K562 (cell line): Measurements from ENCODE around the gene INO80D. TPM values are rescaled to one million over a fixed set of nuclear protein-coding genes. Genes with fewer than 3 reads are reported as not detected.
A peak's percentile ranks its signal among the peaks of the same experiment; 100 is the strongest.

Source experiments
- ATAC-seq: fragments of 200-7000 bp; cut with Tn5 transposase; 3 replicates; pipeline ENCODE4 v1.9.1; 2020; ENCODE audit warnings: moderate library complexity
- BruUV-seq: library from RNA; stranded (reverse); fragments of 400-500 nt; replicated peaks from 2 replicates; lab custom pipeline; 2021; lab: Mats Ljungman, UMichigan
- CTCF ChIA-PET: fragments of 300-600 bp; formaldehyde crosslinking; extraction: SDS; loops from one replicate; lab custom pipeline; 2021; ENCODE audit warnings: low intra/inter-chr PET ratio; lab: Yijun Ruan, JAX
- POLR2A ChIA-PET: fragments of 300-600, 350-650 bp; sonication (Branson Sonifier 250); formaldehyde crosslinking; extraction: SDS; loops from one replicate; lab custom pipeline; 2021; ENCODE audit warnings: antibody characterized with exemption, inconsistent platforms; lab: Yijun Ruan, JAX
- DNase-seq, 4 experiments: peaks; one replicate each; pipeline versions ENCODE4 v3.0.0 to v3.0.0-alpha.2; 2011 to 2018; ENCODE audit warnings: low spot score in 3 of 4, mixed read lengths in 3 of 4; ENCODE audit errors: extremely low read depth in 1 of 4
- FAIRE-seq: peaks from 2 replicates; lab custom pipeline; 2011; peaks lifted over from hg19 to GRCh38; lab: Jason Lieb, UNC
- H2AFZ ChIP-seq: 2 replicates; pipeline ENCODE4 v1.6.0; 2011; ENCODE audit warnings: low read depth, low read length, control low read depth, inconsistent platforms
- H3K27ac ChIP-seq: fragments of 200-600 bp; 3 replicates; pipeline ENCODE4 v1.8.0; 2011; ENCODE audit warnings: low read depth, mild to moderate bottlenecking, control low read depth, inconsistent platforms, low read length, moderate library complexity, mixed read lengths; ENCODE audit errors: extremely low read depth
- H3K27me3 ChIP-seq, 2 experiments: fragments of 300-600 bp in 1 of 2; 2 replicates in 1 of 2; 3 replicates in 1 of 2; pipeline versions ENCODE4 v1.6.0 to v1.8.0; 2011; ENCODE audit warnings: inconsistent platforms in 2 of 2, low read length in 2 of 2, mild to moderate bottlenecking in 1 of 2, mixed read lengths in 1 of 2, moderate library complexity in 1 of 2; ENCODE audit not compliant: control insufficient read depth in 2 of 2, insufficient read depth in 2 of 2
- H3K36me3 ChIP-seq: fragments of 300-600 bp; 3 replicates; pipeline ENCODE4 v1.8.0; 2011; ENCODE audit warnings: mild to moderate bottlenecking, low read length, inconsistent platforms; ENCODE audit not compliant: control insufficient read depth, insufficient read depth
- H3K4me1 ChIP-seq, 2 experiments: fragments of 200-600 bp in 1 of 2; replicated peaks in 1 of 2; 2 replicates in 1 of 2; 3 replicates in 1 of 2; pipeline versions ENCODE4 v1.5.1 to v1.8.0; 2011; ENCODE audit warnings: inconsistent platforms in 2 of 2, low read length in 2 of 2, mild to moderate bottlenecking in 1 of 2, mixed read lengths in 1 of 2, moderate library complexity in 1 of 2; ENCODE audit not compliant: control insufficient read depth in 2 of 2, insufficient read depth in 2 of 2
- H3K4me2 ChIP-seq: 2 replicates; pipeline ENCODE4 v1.6.1; 2011; ENCODE audit warnings: low read length, control low read depth, inconsistent platforms, mixed read lengths; ENCODE audit not compliant: insufficient read depth
- H3K4me3 ChIP-seq: fragments of 200-600 bp; sonication (generic), shearing (Covaris generic); 2 replicates; pipeline ENCODE4 v1.5.1; 2016; ENCODE audit warnings: control low read depth, inconsistent platforms
- H3K79me2 ChIP-seq: fragments of 200-600 bp; 3 replicates; pipeline ENCODE4 v1.8.0; 2011; ENCODE audit warnings: low read length, inconsistent platforms; ENCODE audit not compliant: control insufficient read depth, insufficient read depth
- H3K9ac ChIP-seq, 2 experiments: 2 replicates each; pipeline versions ENCODE4 v1.6.0 to v1.6.1; 2011; ENCODE audit warnings: low read depth in 2 of 2, low read length in 2 of 2, control low read depth in 1 of 2, inconsistent platforms in 1 of 2, mild to moderate bottlenecking in 1 of 2, mixed read lengths in 1 of 2; ENCODE audit not compliant: insufficient read depth in 1 of 2
- H3K9me1 ChIP-seq: one replicate; pipeline ENCODE4 v1.6.0; 2011; ENCODE audit warnings: inconsistent platforms, mild to moderate bottlenecking, low read length, moderate library complexity; ENCODE audit not compliant: control insufficient read depth, insufficient read depth
- H3K9me3 ChIP-seq: replicated peaks from 2 replicates; pipeline ENCODE4 v1.5.1; 2011; ENCODE audit warnings: low read depth, low read length, inconsistent platforms; ENCODE audit not compliant: control insufficient read depth, insufficient read depth
- H4K20me1 ChIP-seq: replicated peaks from 2 replicates; pipeline ENCODE4 v1.6.1; 2011; ENCODE audit warnings: low read length, inconsistent platforms, mixed read lengths; ENCODE audit not compliant: control insufficient read depth, insufficient read depth
- ATF1 ChIP-seq, 2 experiments: fragments of 450-650 bp in 1 of 2; IDR thresholded peaks; 2 replicates each; pipeline ENCODE4 v1.6.1; 2016; ENCODE audit warnings: missing compliant biosample characterization in 1 of 2, missing genetic modification characterization in 1 of 2
- BHLHE40 ChIP-seq: IDR thresholded peaks from 2 replicates; pipeline ENCODE4 v1.6.1; 2011; ENCODE audit warnings: low read length, improper control_type of control experiment
- HDGF ChIP-seq: fragments of 450-650 bp; IDR thresholded peaks from 2 replicates; pipeline ENCODE4 v1.6.1; 2016
- POLR2H ChIP-seq: IDR thresholded peaks from 2 replicates; pipeline ENCODE4 v1.6.1; 2016; ENCODE audit warnings: missing genetic modification characterization, low read depth, mild to moderate bottlenecking, control low read depth, missing compliant biosample characterization, moderate library complexity
- WGBS: fragments of 100-300 bp; shearing (Covaris generic); methylation state at CpG from one replicate; pipeline ENCODE4 v1.1.6; 2016; ENCODE audit warnings: low coverage, mixed read lengths; ENCODE audit not compliant: insufficient coverage; ENCODE audit errors: missing lambda C conversion rate; 5-methylcytosine and 5-hydroxymethylcytosine counted together
- in situ Hi-C: fragments of 300-500 bp; cut with MboI; formaldehyde crosslinking; loops from 4 replicates; pipeline ENCODE4 v1.15.0; 2018; ENCODE audit warnings: inconsistent platforms, mixed read lengths
- intact Hi-C: fragments of 100-400 bp; cut with micrococcal nuclease; formaldehyde crosslinking; loops from 2 replicates; pipeline ENCODE4 v1.14.2; 2022
- polyA plus RNA-seq, 8 experiments: library from polyadenylated mRNA; depleted of rRNA in 4 of 8; stranded (reverse) in 5 of 8; unstranded in 3 of 8; fragments of >200 nt; fragmentation: Nextera tagmentation in 2 of 8; fragmentation: Illumina TruSeq in 1 of 8; extraction: Ambion mirVana in 2 of 8; extraction: Trizol in 1 of 8; gene quantifications; 2 replicates each; pipeline versions ENCODE4 v1.2.1 to v1.2.3, GENCODE V29; 2011 to 2014; ENCODE audit warnings: inconsistent platforms in 1 of 8, missing spikeins in 1 of 8
- total RNA-seq, 7 experiments: library from RNA; depleted of rRNA in 6 of 7; stranded (reverse); fragments of >200 nt in 6 of 7; fragmentation: Illumina TruSeq in 2 of 7; extraction: Trizol in 2 of 7; gene quantifications; 2 replicates each; pipeline versions ENCODE4 v1.2.1 to v1.2.3, GENCODE V29; 2011 to 2021; ENCODE audit warnings: low replicate concordance in 1 of 7
- TF ChIP-seq, protein P1 (sequence below): fragments of 250-450 bp; sonication (Bioruptor Pico); IDR thresholded peaks from 2 replicates; pipeline ENCODE4 v1.8.0; 2021; ENCODE audit warnings: moderate library complexity, mild to moderate bottlenecking, inconsistent platforms

Gene INO80D
- total and polyA plus RNA-seq, 9 of the 15 experiments (the other 6 are each of a cell fraction or from before 2014, with no cell fraction given): 0.64 to 8.1 (median 2.9) TPM

DNA sequence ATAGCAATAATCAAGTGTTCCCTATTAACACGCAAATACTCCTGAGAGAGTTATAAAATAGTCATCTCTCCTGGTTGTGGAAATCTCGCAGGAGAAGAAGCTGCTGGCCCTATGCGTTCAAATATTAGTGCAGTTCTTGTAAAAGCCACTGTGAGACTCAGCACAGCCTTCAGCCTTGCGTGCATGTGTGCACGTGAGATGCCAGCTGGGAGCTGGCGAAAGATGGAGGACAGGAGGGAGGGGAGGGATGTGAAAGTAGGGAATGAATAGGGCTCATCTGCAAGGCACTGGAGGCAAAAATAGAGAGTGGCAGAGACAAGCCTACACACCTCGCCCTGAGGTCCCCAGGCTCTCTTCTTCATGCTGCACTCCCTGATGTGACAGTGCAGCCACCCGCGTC lies 126.5 kb downstream of the INO80D start:
- ChIA-PET CTCF (no interaction called here), POLR2A (no interaction called here)
- H2AFZ ChIP-seq: no peak overlapping the region
- H3K4me1 ChIP-seq: no peaks in the 10 kb centered on the region
- peaks cover 4 to 42% of the 10 kb centered on the region in 2 experiments; a peak in 4 of 5 replicates for H3K27me3 ChIP-seq
- WGBS: 4% methylated on average over 6 of the region's 9 CpGs
- intact Hi-C loops: no loop called here
- ATAC-seq (no peak), FAIRE-seq (no peak), DNase-seq (no peak)
- no peaks in the 10 kb centered on the region for H4K20me1 ChIP-seq
- no peak overlapping the region for H3K9ac ChIP-seq
- no peak overlapping the region for H3K27ac ChIP-seq
- H3K36me3 ChIP-seq: no peaks in the 10 kb centered on the region
- H3K79me2 ChIP-seq: no peaks in the 10 kb centered on the region
- 0 out of 2 replicates have a peak, but pooled peaks have one; percentile 16 for TF ChIP-seq BHLHE40
- TF ChIP-seq HDGF: no peak
- TF ChIP-seq POLR2H (tag): no peak
- H3K4me3 ChIP-seq: no peak overlapping the region
- H3K9me3 ChIP-seq: no peaks in the 10 kb centered on the region
- H3K9me1 ChIP-seq: no peaks in the 10 kb centered on the region
- BruUV-seq: no TSS peak
- no peak overlapping the region for H3K4me2 ChIP-seq
- in situ Hi-C loops: no loop called here

DNA sequence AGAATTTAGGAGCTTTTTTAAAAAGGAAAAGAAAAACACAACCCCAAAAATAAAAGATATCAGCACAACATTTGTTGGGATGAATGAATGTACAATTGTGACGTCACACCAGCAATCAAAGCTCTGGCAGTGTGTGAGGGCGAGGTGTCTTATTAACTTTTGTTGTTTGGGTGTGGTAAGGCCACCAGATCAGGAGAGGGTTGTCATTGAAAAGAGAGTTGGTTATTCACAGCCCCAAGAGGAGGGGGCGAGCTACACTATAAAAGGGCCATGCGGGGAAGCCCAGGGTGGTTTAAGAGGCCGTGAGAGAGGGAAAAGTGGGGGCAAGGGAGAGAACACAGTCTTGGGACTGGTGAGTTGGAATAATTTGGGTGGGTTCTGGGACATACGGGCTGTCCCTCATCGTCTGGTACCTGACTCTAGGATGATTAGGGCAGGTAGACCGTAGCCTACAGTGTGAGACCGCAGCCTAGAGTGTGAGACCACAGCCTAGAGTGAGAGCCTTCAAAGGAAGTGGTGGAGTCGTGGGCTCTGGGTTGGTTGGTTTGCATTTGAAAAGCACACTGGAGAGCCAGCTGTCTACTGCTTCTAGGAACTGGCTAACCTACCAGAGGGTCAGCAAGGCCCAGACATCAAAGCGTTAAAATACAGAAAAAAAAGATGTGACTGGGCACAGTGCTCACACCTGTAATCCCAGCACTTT lies 128.4 kb downstream of the INO80D start:
- in situ Hi-C loops: no loop called here
- H3K4me1 ChIP-seq: no peaks in the 10 kb centered on the region
- FAIRE-seq: no peak
- WGBS: 3% methylated on average over 11 of the region's 11 CpGs
- ATAC-seq: no peak
- H2AFZ ChIP-seq: no peak overlapping the region
- H3K9me1 ChIP-seq: no peaks in the 10 kb centered on the region
- no peaks in the 10 kb centered on the region for H4K20me1 ChIP-seq
- no peak overlapping the region for H3K4me3 ChIP-seq
- H3K9me3 ChIP-seq: no peaks in the 10 kb centered on the region
- DNase-seq: no peak
- TF ChIP-seq, protein P1, sequence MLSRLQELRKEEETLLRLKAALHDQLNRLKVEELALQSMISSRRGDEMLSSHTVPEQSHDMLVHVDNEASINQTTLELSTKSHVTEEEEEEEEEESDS (CRISPR knock-in tag): no peak
- TF ChIP-seq ATF1 (CRISPR knock-in tag; IDR thresholded peaks at IDR 0.05): no peak
- TF ChIP-seq ATF1 (tag; IDR thresholded peaks at IDR 0.05): 0 out of 2 replicates have a peak, but pooled peaks have one; percentile 11
- TF ChIP-seq, all 486 proteins: peak for 1
- intact Hi-C loops: no loop called here
- Histone ChIP-seq H3K79me2 (no peaks in the 10 kb centered on the region), H3K27me3 (peaks cover 4 to 38% of the 10 kb centered on the region in 2 experiments; a peak in 4 of 5 replicates), H3K36me3 (no peaks in the 10 kb centered on the region), H3K27ac (no peak overlapping the region), H3K4me2 (no peak overlapping the region), H3K9ac (no peak overlapping the region)
- no TSS peak for BruUV-seq
- CTCF ChIA-PET: no interaction called here
- POLR2A ChIA-PET: interaction anchor here (0.7 to 0.8 kb wide), 2 partner anchors 9 to 1817 kb away, joined by 3 to 4 read pairs; no protein-coding TSS in a partner anchor
